Esophagus muscularis mucosa (tissue), 3 donors: ENCODE results near the gene BRD2.

ENCODE experiments used
- CTCF ChIP-seq, 3 experiments: fragments of 200-600 bp in 2 of 3; fragments of 450-650 bp in 1 of 3; sonication (generic) in 2 of 3; IDR thresholded peaks; one replicate each; pipeline ENCODE4 v1.5.1; 2017 to 2019; ENCODE audit warnings: antibody characterized with exemption in 3 of 3, mild to moderate bottlenecking in 2 of 3, moderate library complexity in 1 of 3
- POLR2A ChIP-seq: fragments of 450-650 bp; IDR thresholded peaks from one replicate; pipeline ENCODE4 v1.6.1; 2017; ENCODE audit warnings: antibody characterized with exemption, moderate library complexity, mild to moderate bottlenecking, low read depth
- POLR2AphosphoS5 ChIP-seq, 2 donors: sonication (generic); formaldehyde crosslinking; IDR thresholded peaks; one replicate each; pipeline ENCODE4 v1.6.1; 2017; ENCODE audit warnings: antibody characterized with exemption in 2 of 2

- no peak for TF ChIP-seq CTCF (IDR thresholded peaks at IDR 0.05)
- TF ChIP-seq POLR2A: no peak
- TF ChIP-seq POLR2AphosphoS5 (IDR thresholded peaks at IDR 0.05): no peak
Measured at GRCh38 chr6:32983493-32983848, 15.1 kb downstream of the BRD2 start.
